Nephron (organoid): Measurements from ENCODE around the gene LRRC36.
A peak's percentile ranks its signal among the peaks of the same experiment; 100 is the strongest.

Source experiments
- H3K27ac Mint-ChIP-seq, 3 experiments: 2 replicates each; pipeline ENCODE4 v1.8.0; 2020; ENCODE audit warnings: mixed read lengths in 3 of 3, mild to moderate bottlenecking in 2 of 3, moderate library complexity in 1 of 3
- H3K27me3 Mint-ChIP-seq: 2 replicates; pipeline ENCODE4 v1.8.0; 2021; ENCODE audit warnings: low read depth, mild to moderate bottlenecking, moderate library complexity, mixed read lengths
- H3K36me3 Mint-ChIP-seq: 2 replicates; pipeline ENCODE4 v1.8.0; 2020; ENCODE audit warnings: low read depth, mixed read lengths
- H3K4me1 Mint-ChIP-seq: 2 replicates; pipeline ENCODE4 v1.8.0; 2020; ENCODE audit warnings: mixed read lengths
- H3K4me3 Mint-ChIP-seq, 3 experiments: 2 replicates each; pipeline ENCODE4 v1.8.0; 2020; ENCODE audit warnings: mild to moderate bottlenecking in 3 of 3, mixed read lengths in 3 of 3, moderate library complexity in 2 of 3
- H3K9me3 Mint-ChIP-seq: 2 replicates; pipeline ENCODE4 v1.8.0; 2020; ENCODE audit warnings: mixed read lengths
- CTCF ChIP-seq, 3 experiments: fragments of 200-600 bp; sonication (generic); IDR thresholded peaks; one replicate each; pipeline ENCODE4 v1.5.0; 2021; ENCODE audit warnings: antibody characterized with exemption in 3 of 3; ENCODE audit not compliant: unreplicated experiment in 3 of 3

Gene LRRC36

GRCh38 chr16:67432506-67432890, 105.9 kb downstream of the LRRC36 start:
- Mint-ChIP-seq H3K4me1 (peaks cover 20% of the 10 kb centered on the region), H3K27me3 (peaks cover 31% of the 10 kb centered on the region), H3K36me3 (peaks cover 8% of the 10 kb centered on the region), H3K9me3 (no peaks in the 10 kb centered on the region), H3K4me3 (peak overlapping the region; percentile 71 to 82 (median 78)), H3K27ac (peak overlapping the region; percentile 73 to 89 (median 76))
- no peak for TF ChIP-seq CTCF (IDR thresholded peaks at IDR 0.05; ENCODE audit: unreplicated experiment in 3 of 3)

- Mint-ChIP-seq H3K4me3 (peak overlapping the region in 2 of 3 experiments; percentile 58 to 71), H3K27me3 (peaks cover 25% of the 10 kb centered on the region), H3K36me3 (peaks cover 12% of the 10 kb centered on the region), H3K4me1 (peaks cover 20% of the 10 kb centered on the region), H3K27ac (peak overlapping the region; percentile 53 to 76 (median 61)), H3K9me3 (no peaks in the 10 kb centered on the region)
- no peak for TF ChIP-seq CTCF (IDR thresholded peaks at IDR 0.05; ENCODE audit: unreplicated experiment in 3 of 3)
Observed at GRCh38 chr16:67433131-67433719, 106.6 kb downstream of the LRRC36 start.
